ENCODE results near the gene ALPL. TPM values are rescaled to one million over a fixed set of nuclear protein-coding genes. Genes with fewer than 3 reads are reported as not detected.

The ALPL gene
- polyA plus RNA-seq, 3 donors, result not detected

DNA sequence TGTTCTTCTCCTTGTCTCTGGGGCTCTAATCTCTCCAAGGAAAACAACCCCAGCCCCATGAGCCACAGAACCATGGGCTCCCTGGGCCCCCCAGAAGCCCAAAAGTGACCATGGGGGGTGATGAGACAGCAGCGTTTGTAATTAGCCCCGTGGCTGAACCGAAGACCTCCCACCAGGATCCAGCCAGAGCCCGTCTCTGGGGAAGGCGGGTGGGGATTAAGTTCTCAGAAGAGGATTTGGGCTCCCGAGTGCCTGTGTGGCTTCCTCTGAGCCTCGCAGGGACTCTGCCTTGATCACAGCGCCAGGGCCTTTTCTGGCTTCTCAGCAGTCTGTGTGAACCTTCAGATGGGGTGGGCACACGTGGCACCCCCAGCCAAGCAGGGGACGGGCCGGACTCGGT, 77.0 kb downstream of the ALPL start:
- Histone ChIP-seq H3K27ac (ENCODE audit: low read depth in 1 of 2, low read length in 2 of 2) (no peak overlapping the region), H3K36me3 (replicated peaks in 1 of 2; ENCODE audit: control insufficient read depth in 1 of 2, insufficient read depth in 2 of 2, low read length in 2 of 2) (no peaks in the 10 kb centered on the region), H3K4me1 (ENCODE audit: control insufficient read depth in 1 of 2, insufficient read depth in 2 of 2, low read length in 2 of 2) (peaks cover 3 to 10% of the 10 kb centered on the region in 2 donors), H3K79me2 (ENCODE audit: insufficient read depth, low read length) (no peaks in the 10 kb centered on the region), H3K27me3 (ENCODE audit: control insufficient read depth in 2 of 2, insufficient read depth in 2 of 2, low read length in 2 of 2) (peaks cover 0 to under 1% of the 10 kb centered on the region in 2 donors), H4K20me1 (ENCODE audit: insufficient read depth, low read length) (no peaks in the 10 kb centered on the region), H3K4me2 (replicated peaks; ENCODE audit: extremely low read depth, low read length, poor library complexity, severe bottlenecking) (no peak overlapping the region), H3K4me3 (replicated peaks in 1 of 3; ENCODE audit: low read depth in 2 of 3, low read length in 3 of 3) (no peak overlapping the region), H3K9ac (ENCODE audit: insufficient read depth, low read length, poor library complexity, severe bottlenecking) (no peak overlapping the region), H3K9me3 (replicated peaks in 1 of 2; ENCODE audit: control insufficient read depth in 1 of 2, insufficient read depth in 1 of 2, low read length in 2 of 2) (no peaks in the 10 kb centered on the region), H2AFZ (ENCODE audit: insufficient read depth, low read depth, low read length, poor library complexity, severe bottlenecking) (no peak overlapping the region)
- Mint-ChIP-seq H3K9me3 (no peaks in the 10 kb centered on the region), H3K27me3 (ENCODE audit: low read depth in 3 of 3) (peaks cover 9 to 29% (median 12%) of the 10 kb centered on the region in 3 donors), H3K36me3 (no peaks in the 10 kb centered on the region), H3K4me1 (peaks cover 11% of the 10 kb centered on the region), H3K27ac (no peak overlapping the region), H3K4me3 (no peak overlapping the region)
- WGBS (ENCODE audit: insufficient coverage), result 82% methylated on average over 11 of the region's 12 CpGs
- no peak for DNase-seq
- intact Hi-C loops (cut with micrococcal nuclease), result no loop called here
- TF ChIP-seq, protein P1, sequence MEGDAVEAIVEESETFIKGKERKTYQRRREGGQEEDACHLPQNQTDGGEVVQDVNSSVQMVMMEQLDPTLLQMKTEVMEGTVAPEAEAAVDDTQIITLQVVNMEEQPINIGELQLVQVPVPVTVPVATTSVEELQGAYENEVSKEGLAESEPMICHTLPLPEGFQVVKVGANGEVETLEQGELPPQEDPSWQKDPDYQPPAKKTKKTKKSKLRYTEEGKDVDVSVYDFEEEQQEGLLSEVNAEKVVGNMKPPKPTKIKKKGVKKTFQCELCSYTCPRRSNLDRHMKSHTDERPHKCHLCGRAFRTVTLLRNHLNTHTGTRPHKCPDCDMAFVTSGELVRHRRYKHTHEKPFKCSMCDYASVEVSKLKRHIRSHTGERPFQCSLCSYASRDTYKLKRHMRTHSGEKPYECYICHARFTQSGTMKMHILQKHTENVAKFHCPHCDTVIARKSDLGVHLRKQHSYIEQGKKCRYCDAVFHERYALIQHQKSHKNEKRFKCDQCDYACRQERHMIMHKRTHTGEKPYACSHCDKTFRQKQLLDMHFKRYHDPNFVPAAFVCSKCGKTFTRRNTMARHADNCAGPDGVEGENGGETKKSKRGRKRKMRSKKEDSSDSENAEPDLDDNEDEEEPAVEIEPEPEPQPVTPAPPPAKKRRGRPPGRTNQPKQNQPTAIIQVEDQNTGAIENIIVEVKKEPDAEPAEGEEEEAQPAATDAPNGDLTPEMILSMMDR (IDR thresholded peaks at IDR 0.05), result no peak

DNA sequence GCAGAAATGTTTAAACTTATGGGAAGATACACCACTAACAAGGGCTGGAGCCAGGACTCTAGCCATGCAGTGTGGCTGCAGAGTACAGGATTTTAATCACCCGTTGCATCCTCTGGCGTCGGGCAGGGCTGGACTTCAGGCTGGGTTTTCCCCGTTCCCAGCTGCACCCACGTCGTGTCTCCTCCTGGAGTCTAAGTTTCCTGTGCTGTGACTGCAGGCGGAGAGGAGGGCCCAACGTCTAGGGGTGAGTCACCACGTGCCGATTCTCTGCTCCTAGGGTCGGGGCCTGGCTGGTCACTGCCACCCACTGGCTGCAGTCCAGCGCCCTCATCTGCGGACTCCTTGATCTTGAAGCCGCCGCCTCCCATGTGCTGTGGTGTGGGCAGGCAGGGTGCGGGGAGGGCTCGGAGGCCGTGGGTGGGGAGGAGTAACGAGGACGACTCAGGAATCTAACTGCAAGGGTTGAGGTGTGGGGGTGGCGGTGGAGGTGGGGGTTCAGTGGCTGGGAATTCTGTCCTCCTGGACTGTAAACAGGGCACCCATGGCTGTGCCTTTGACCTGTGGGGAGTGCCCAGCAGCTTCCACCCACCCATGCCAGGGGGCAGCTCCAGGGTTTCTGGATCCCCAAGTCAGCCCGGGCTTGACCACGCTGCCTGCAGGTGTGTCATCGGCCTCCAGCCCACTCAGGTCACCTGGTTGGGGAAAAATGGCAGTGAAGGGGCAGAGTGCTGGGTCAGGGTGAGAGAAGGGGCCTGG, 77.8 kb downstream of the ALPL start:
- Histone ChIP-seq H3K4me1 (ENCODE audit: control insufficient read depth in 1 of 2, insufficient read depth in 2 of 2, low read length in 2 of 2) (peaks cover 3 to 10% of the 10 kb centered on the region in 2 donors), H4K20me1 (ENCODE audit: insufficient read depth, low read length) (no peaks in the 10 kb centered on the region), H3K79me2 (ENCODE audit: insufficient read depth, low read length) (no peaks in the 10 kb centered on the region), H3K36me3 (replicated peaks in 1 of 2; ENCODE audit: control insufficient read depth in 1 of 2, insufficient read depth in 2 of 2, low read length in 2 of 2) (no peaks in the 10 kb centered on the region), H3K27ac (ENCODE audit: low read depth in 1 of 2, low read length in 2 of 2) (no peak overlapping the region), H3K9me3 (replicated peaks in 1 of 2; ENCODE audit: control insufficient read depth in 1 of 2, insufficient read depth in 1 of 2, low read length in 2 of 2) (no peaks in the 10 kb centered on the region), H2AFZ (ENCODE audit: insufficient read depth, low read depth, low read length, poor library complexity, severe bottlenecking) (no peak overlapping the region), H3K4me3 (replicated peaks in 1 of 3; ENCODE audit: low read depth in 2 of 3, low read length in 3 of 3) (no peak overlapping the region), H3K9ac (ENCODE audit: insufficient read depth, low read length, poor library complexity, severe bottlenecking) (no peak overlapping the region), H3K27me3 (ENCODE audit: control insufficient read depth in 2 of 2, insufficient read depth in 2 of 2, low read length in 2 of 2) (peaks cover 0 to 2% of the 10 kb centered on the region in 2 donors), H3K4me2 (replicated peaks; ENCODE audit: extremely low read depth, low read length, poor library complexity, severe bottlenecking) (no peak overlapping the region)
- Mint-ChIP-seq H3K4me3 (no peak overlapping the region), H3K27ac (no peak overlapping the region), H3K36me3 (no peaks in the 10 kb centered on the region), H3K9me3 (no peaks in the 10 kb centered on the region), H3K4me1 (peaks cover 11% of the 10 kb centered on the region), H3K27me3 (ENCODE audit: low read depth in 3 of 3) (peaks cover 13 to 30% (median 15%) of the 10 kb centered on the region in 3 donors)
- WGBS (ENCODE audit: insufficient coverage), result 57% methylated on average over 23 of the region's 24 CpGs
- TF ChIP-seq, protein P1 (IDR thresholded peaks at IDR 0.05), result no peak
- intact Hi-C loops (cut with micrococcal nuclease), result no loop called here
- no peak for DNase-seq
